Activated CD8-positive, alpha-beta memory T cell treated with anti-CD3 and anti-CD28 coated beads, Interleukin-2, amount 50 U/mL, for 24 hours (primary cell): Measurements from ENCODE around the gene LMOD3.
A peak's percentile ranks its signal among the peaks of the same experiment; 100 is the strongest.

ENCODE experiments used
- DNase-seq: peaks from one replicate; pipeline ENCODE4 v3.0.0-alpha.2; 2020; ENCODE audit errors: extremely low read depth

Gene LMOD3

GRCh38 chr3:69091389-69092029 is 30.9 kb downstream of the LMOD3 start:
- DNase-seq: no peak

- DNase-seq: no peak
These were observed 32.4 kb downstream of the LMOD3 start for GRCh38 chr3:69090021-69090420.

GRCh38 chr3:69088063-69088462 is 34.3 kb downstream of the LMOD3 start:
- no peak for DNase-seq

- DNase-seq: no peak
These were observed 35.2 kb downstream of the LMOD3 start for GRCh38 chr3:69087030-69087791.

- DNase-seq: peak; percentile 55
These were observed 36.3 kb downstream of the LMOD3 start for GRCh38 chr3:69085833-69086722.

GRCh38 chr3:69085168-69085832 is 37.1 kb downstream of the LMOD3 start:
- DNase-seq: no peak

- peak; percentile 82 for DNase-seq
These were observed 37.8 kb downstream of the LMOD3 start, which contains the start of gene ARL6IP5 for GRCh38 chr3:69084326-69085167. Gene ARL6IP5, plus strand, starts transcription at chr3:69084937. Its CDS starts 111 bp downstream, at chr3:69085048.

GRCh38 chr3:69082805-69083204 is 39.6 kb downstream of the LMOD3 start:
- peak; percentile 65 for DNase-seq

- DNase-seq: no peak
These were observed 40.0 kb downstream of the LMOD3 start for GRCh38 chr3:69082361-69082760.

GRCh38 chr3:69081583-69082262 is 40.7 kb downstream of the LMOD3 start:
- DNase-seq: no peak

- DNase-seq: peak; percentile 72
These were observed 42.0 kb downstream of the LMOD3 start, which contains the start of gene UBA3 for GRCh38 chr3:69080233-69080920. Gene UBA3, minus strand, starts transcription at chr3:69080365. Its CDS starts 12 bp downstream, at chr3:69080353.

- DNase-seq: no peak
These were observed 42.9 kb downstream of the LMOD3 start for GRCh38 chr3:69079269-69080159.

GRCh38 chr3:69072928-69073327 is 49.5 kb downstream of the LMOD3 start:
- no peak for DNase-seq

GRCh38 chr3:69066121-69066520 is 56.3 kb downstream of the LMOD3 start:
- no peak for DNase-seq

- no peak for DNase-seq
These were observed 57.0 kb downstream of the LMOD3 start for GRCh38 chr3:69065318-69065964.

GRCh38 chr3:69063636-69064035 is 58.8 kb downstream of the LMOD3 start:
- no peak for DNase-seq

GRCh38 chr3:69059688-69060087 is 62.7 kb downstream of the LMOD3 start:
- no peak for DNase-seq

- no peak for DNase-seq
These were observed 63.5 kb downstream of the LMOD3 start for GRCh38 chr3:69058947-69059224.
